Measurements from ENCODE around the gene KRT71. TPM values are rescaled to one million over a fixed set of nuclear protein-coding genes. Genes with fewer than 3 reads are reported as not detected.

The KRT71 gene
- total RNA-seq, 1 experiment from 2014 or later = not detected

GRCh38 chr12:52525661-52526499 is 27.1 kb downstream of the KRT71 start:
- in situ Hi-C loops (cut with HindIII; ENCODE audit: low pct_unique_long_range_greater_than_20kb, low sequenced_read_pairs) = no loop called here
- H3K9me3 ChIP-seq (ENCODE audit: control insufficient read depth, insufficient read depth, low read depth, low read length) = no peaks in the 10 kb centered on the region
- intact Hi-C loops (cut with micrococcal nuclease; ENCODE audit: unreplicated experiment) = no loop called here
- ChIA-PET POLR2A (no interaction called here), CTCF (no interaction called here)
- H3K36me3 ChIP-seq (ENCODE audit: control insufficient read depth, insufficient read depth, low read length) = no peaks in the 10 kb centered on the region
- peaks cover 8% of the 10 kb centered on the region; the same call in 1 of the 2 replicates for H3K4me1 ChIP-seq (ENCODE audit: control insufficient read depth, insufficient read depth, low read length)
- ATAC-seq (no peak), DNase-seq (ENCODE audit: low read depth, low spot score) (no peak)
- TF ChIP-seq TCF7L2 (IDR thresholded peaks at IDR 0.05; ENCODE audit: low read depth, low read length) (no peak), REST (IDR thresholded peaks at IDR 0.05; ENCODE audit: insufficient read depth in 1 of 2, low read depth in 2 of 2, low read length in 1 of 2) (no peak), POLR2AphosphoS5 (IDR thresholded peaks at IDR 0.05; ENCODE audit: low read depth, low read length) (no peak), SIN3A (IDR thresholded peaks at IDR 0.05; ENCODE audit: borderline replicate concordance, insufficient read depth, low read depth, low read length) (no peak)
- TF ChIP-seq, protein P1, sequence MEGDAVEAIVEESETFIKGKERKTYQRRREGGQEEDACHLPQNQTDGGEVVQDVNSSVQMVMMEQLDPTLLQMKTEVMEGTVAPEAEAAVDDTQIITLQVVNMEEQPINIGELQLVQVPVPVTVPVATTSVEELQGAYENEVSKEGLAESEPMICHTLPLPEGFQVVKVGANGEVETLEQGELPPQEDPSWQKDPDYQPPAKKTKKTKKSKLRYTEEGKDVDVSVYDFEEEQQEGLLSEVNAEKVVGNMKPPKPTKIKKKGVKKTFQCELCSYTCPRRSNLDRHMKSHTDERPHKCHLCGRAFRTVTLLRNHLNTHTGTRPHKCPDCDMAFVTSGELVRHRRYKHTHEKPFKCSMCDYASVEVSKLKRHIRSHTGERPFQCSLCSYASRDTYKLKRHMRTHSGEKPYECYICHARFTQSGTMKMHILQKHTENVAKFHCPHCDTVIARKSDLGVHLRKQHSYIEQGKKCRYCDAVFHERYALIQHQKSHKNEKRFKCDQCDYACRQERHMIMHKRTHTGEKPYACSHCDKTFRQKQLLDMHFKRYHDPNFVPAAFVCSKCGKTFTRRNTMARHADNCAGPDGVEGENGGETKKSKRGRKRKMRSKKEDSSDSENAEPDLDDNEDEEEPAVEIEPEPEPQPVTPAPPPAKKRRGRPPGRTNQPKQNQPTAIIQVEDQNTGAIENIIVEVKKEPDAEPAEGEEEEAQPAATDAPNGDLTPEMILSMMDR (IDR thresholded peaks at IDR 0.05) = no peak
- H3K27ac ChIP-seq (ENCODE audit: low read length) = no peak overlapping the region
- BruUV-seq (replicated peaks) = no TSS peak
- no peaks in the 10 kb centered on the region for H3K27me3 ChIP-seq (ENCODE audit: control insufficient read depth, insufficient read depth, low read length)
- H3K4me3 ChIP-seq (ENCODE audit: low read depth in 2 of 2, low read length in 2 of 2) = no peak overlapping the region

- POLR2A ChIA-PET = no interaction called here
- Histone ChIP-seq H3K27ac (ENCODE audit: low read length) (no peak overlapping the region), H3K4me1 (ENCODE audit: control insufficient read depth, insufficient read depth, low read length) (peaks cover 8% of the 10 kb centered on the region; the same call in 1 of the 2 replicates), H3K9me3 (ENCODE audit: control insufficient read depth, insufficient read depth, low read depth, low read length) (no peaks in the 10 kb centered on the region), H3K27me3 (ENCODE audit: control insufficient read depth, insufficient read depth, low read length) (no peaks in the 10 kb centered on the region), H3K4me3 (ENCODE audit: low read depth in 2 of 2, low read length in 2 of 2) (no peak overlapping the region), H3K36me3 (ENCODE audit: control insufficient read depth, insufficient read depth, low read length) (no peaks in the 10 kb centered on the region)
- ATAC-seq (no peak), DNase-seq (ENCODE audit: low read depth, low spot score) (no peak)
- in situ Hi-C loops (cut with HindIII; ENCODE audit: low pct_unique_long_range_greater_than_20kb, low sequenced_read_pairs) = no loop called here
- intact Hi-C loops (cut with micrococcal nuclease; ENCODE audit: unreplicated experiment) = no loop called here
- TF ChIP-seq, protein P1 (IDR thresholded peaks at IDR 0.05) = no peak
- TF ChIP-seq TCF7L2 (IDR thresholded peaks at IDR 0.05; ENCODE audit: low read depth, low read length) (no peak), SIN3A (IDR thresholded peaks at IDR 0.05; ENCODE audit: borderline replicate concordance, insufficient read depth, low read depth, low read length) (no peak), REST (IDR thresholded peaks at IDR 0.05; ENCODE audit: insufficient read depth in 1 of 2, low read depth in 2 of 2, low read length in 1 of 2) (no peak), POLR2AphosphoS5 (IDR thresholded peaks at IDR 0.05; ENCODE audit: low read depth, low read length) (no peak)
- CTCF ChIA-PET = no interaction called here
- BruUV-seq (replicated peaks) = no TSS peak
Observed at GRCh38 chr12:52524898-52525591, 27.9 kb downstream of the KRT71 start.

All from Panc1 (cell line).